ENCODE results near the gene COPS9.

Gene COPS9

DNA sequence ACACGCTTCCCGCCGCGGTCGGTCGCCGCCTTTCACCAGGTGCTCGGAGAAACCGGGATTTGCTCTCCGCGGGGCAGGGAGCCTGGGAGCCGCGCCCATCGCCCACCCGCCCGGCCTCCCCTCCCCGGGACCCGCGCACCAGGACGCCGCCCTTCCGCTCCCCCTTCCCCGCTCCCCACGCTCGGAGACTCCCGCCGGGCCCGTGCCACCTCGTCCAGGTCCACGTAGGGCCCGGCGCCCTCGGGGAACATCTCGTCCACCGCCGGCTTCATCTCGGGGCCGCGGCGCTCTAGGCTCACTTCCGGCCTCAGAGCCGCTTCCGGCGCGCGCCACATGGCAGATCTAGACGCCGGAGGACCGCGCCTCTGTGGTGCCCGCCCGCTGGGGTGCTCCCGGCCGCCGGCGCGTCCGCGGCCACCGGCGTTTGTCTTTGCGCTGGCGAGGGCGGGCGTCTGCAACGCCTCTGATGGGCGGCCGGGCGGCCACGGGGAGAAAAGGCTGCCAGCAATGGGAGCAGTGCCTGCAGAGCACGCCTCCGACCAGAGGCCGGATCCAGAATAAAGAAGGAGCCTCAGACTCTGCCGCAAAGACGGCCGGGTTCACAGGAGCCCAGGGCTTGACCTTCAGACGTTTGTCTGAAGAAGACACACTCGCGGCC lies at the start of gene COPS9:
Gene COPS9, minus strand, starts transcription at position 293 of the 658 bp plus-strand sequence. Its CDS starts 21 bp downstream, at position 272.
- peak; percentile 88 for DNase-seq

DNA sequence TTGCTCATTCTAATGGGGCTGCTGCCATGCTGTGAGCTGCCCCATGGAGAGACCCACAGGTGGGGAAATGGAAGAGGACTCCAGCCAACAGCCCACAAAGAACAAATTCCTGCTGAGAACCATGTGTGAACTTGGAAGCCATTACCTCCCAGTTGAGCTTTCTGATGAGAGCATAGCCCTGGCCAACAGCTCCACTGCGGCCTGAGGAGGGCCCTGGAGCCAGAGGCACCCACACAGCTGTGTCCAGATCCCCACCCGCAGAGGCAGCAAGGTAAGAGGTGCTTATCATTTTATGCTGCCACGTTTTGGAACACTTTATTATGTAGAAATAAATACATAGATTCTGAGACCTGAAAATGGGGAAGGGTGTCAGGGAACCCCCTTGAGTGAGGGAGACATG lies 48.6 kb upstream of the COPS9 start:
- no peak for DNase-seq

DNA sequence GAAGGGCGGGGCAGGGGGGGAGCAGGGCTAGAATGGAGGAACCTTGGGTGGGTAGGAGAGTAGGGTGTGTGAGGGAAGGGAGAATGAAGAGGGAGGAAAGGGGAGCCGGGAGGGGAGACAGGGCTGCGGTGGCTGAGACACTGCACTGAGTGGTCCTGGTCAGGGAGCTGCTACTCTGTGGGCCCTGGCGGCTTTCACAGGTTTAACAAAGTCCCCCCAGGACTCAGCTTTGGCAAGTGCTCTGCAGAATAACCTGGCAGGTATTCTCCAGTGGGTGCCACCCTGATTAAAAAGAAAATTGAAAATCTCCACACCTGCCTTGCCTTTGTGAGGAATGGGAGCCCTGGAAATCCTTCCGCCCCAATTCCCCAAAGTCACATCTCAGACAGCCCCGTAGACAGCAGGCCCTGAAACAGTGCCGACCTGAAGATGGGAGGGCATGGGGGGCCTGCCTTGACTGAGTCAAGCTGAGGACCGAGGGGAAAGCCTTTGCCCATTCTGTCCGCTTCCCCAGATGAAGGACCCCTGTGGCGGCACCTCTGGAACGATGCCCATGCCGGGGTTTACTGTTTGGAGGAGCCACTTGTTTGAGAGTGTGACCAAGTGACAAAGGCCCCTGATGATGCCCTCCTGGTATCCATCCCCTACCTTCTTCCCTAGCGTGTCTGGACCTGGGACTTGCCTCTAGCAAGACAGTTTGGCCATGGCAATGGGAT lies 47.9 kb upstream of the COPS9 start:
- DNase-seq = no peak

DNA sequence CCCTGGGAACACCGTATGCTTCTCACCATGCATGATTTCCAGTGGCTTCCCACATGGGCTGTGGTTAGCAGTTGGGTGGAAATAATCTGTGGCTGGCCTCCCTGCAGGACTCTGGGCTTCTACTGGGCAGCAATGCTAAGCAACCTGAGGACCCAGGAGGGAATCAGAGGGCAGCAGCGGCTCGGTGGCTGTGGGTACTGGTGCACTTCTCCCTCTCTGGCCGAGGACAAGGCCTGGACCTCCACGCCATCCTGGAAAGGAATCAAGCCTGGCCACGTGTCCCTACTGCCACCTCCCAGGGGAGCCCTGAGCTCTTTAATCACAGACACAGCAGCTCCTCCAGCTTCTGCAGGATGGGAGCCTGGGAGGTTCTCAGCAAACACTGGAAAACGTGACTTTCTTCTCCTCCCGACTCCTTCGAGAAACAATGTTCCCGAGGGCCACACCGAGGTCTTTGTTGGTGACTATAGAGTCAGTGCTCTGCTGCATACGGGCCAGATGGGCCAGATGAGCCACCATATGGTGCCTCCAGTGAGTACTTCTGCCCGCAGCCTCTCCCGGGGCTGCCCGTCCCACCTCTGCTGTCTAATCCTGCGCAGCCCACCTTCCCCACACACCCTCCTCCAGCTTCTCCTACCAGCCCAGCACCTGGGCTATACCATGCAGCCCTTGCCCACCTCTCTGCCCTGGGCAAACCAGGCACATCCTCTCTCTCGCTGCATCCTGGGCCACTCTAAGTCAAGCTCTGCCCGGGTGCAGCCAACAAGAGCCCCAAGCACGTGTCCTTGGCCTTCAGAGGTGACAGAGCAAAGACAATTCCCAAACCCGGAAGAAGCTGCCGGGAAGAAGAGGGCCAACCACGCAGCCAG lies 47.1 kb upstream of the COPS9 start:
- no peak for DNase-seq

DNA sequence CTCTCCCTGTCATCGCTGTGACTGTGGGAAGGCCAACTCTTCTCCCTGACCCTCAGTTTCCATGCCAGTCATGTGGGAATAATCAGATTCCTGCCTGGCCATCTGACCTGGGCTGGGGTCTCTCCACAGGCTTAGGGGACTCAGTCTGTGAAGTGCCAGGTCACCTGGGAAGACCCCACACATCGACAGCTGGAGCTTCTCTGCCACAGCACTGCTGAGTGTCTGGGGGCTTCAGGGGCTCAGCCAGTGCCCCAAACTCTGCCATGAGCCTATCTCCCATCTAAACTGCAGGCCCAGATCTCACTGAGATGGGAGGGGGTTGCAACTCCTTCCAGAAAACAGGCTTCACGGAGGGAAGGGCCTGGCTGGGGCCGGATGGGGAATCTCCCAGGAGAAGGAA lies 46.4 kb upstream of the COPS9 start:
- no peak for DNase-seq

DNA sequence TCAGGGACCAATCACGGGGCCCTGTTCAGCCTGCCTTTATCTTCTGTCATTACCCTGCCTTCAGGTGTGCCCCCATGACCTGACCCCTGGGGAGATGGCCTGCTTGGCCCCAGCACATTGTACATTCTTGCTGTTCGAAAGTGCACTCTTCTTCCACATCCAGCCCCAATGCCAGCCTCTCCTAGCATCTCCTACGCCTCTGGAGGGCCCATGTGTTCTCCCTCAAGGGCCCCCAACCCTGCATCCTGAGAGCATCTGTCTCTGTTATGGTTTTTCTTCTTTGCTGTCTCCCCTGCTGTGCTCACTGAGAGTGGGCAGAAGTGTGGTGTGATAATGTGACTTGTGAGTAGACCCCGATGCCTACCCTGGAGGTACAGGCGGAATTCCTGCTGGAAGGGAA lies 45.9 kb upstream of the COPS9 start:
- no peak for DNase-seq

DNA sequence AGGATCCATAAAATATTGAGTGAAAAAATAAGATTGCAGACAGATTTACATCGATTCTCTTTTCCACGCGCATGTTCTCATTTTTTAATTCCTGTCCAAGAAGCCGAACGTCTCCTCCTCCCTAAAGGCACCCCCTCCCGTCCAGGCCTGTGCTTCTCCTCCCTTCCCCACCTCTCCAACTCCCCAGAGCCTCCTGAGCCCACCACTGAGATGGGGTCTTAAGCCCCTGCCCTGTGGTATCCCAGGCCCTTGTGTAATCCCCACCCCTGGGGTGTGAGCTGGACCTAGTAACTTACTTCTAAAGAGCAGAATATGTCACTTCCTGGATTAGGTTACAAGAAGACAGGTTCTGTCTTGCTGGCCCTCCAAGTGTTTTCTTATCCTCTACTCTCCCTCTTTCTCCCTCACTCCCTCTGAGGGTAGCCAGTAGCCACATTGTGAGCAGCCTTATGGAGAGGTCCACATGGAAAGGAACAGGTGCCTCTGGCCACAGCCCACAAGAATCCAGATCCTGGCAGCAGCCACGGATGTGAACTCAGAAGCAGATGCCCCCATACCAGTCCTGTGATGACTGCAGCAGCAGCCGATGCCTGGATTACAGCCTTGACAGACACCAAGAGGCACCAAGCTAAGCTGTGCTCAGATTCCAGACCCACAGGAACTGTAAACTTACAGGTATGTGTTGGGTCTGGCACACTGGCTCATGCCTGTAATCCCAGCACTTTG lies 44.0 kb upstream of the COPS9 start:
- DNase-seq = no peak

DNA sequence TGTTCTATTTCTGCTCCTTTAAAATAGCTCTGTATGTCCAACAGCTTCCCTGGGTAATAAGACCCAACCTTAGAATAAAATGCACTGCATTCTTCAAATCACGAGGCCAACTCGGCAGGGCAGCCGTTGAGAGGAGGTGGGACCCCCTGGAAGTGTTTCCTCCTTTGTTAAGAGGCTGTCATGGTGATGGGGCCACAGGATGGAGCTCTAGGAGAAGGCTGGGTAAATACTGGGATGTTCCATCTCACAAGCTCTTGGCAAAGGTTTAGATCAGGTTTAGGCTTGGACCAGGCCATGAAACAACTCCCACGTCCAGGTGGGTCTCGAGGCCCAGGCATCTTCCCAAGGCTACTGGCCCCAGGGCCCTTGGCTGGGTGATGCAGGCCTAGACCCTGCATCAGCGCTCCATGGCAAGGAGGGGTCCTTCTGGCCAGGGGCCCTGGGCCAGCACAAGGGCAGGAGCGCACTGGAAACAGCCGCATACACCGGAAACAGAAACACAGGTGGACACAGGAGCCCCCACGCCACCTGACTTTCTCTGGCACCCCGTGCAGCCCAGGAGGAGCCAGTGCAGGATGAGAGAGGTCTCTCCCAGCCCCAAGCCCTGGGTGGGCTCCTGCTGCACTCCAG lies 43.2 kb upstream of the COPS9 start:
- DNase-seq = no peak

DNA sequence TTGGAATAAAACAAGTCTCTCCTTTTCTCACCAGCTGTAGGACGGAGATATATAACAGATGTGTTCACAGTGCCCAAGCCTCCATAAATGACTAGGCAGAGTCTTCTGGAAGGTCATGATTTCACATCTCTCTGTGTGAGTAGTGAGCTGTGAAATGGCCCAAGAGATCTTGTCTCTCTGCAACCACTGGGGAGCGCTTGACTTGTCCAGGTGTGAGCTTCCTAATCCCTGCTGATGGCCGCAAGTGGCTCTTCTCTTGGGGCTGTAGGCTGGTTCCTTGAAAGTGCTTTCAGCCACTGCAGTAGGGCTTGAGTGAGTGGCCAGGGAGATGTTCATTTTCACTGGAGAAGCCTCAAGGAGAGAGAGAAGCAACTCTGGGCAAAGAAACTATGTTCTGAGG lies 42.5 kb upstream of the COPS9 start:
- no peak for DNase-seq

DNA sequence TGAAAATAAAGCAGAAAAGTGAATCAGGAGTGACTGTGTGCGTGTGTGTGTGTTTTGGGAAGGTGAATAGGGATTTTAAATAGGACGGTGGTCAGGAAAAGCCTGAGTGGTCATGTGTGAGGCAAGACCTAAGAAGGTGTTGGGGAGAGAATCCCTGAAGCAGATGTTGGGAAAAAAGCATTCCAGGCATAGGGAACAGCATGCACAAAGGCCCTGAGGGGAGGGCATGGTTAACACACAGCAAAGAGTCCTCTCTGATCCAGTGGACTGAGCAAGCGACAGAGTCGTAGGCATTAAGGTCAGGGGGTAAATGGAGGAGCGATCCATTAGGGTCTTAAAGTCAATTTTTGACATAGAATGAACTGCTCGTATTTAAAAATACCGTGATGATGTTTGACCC lies 38.4 kb upstream of the COPS9 start:
- DNase-seq = no peak

DNA sequence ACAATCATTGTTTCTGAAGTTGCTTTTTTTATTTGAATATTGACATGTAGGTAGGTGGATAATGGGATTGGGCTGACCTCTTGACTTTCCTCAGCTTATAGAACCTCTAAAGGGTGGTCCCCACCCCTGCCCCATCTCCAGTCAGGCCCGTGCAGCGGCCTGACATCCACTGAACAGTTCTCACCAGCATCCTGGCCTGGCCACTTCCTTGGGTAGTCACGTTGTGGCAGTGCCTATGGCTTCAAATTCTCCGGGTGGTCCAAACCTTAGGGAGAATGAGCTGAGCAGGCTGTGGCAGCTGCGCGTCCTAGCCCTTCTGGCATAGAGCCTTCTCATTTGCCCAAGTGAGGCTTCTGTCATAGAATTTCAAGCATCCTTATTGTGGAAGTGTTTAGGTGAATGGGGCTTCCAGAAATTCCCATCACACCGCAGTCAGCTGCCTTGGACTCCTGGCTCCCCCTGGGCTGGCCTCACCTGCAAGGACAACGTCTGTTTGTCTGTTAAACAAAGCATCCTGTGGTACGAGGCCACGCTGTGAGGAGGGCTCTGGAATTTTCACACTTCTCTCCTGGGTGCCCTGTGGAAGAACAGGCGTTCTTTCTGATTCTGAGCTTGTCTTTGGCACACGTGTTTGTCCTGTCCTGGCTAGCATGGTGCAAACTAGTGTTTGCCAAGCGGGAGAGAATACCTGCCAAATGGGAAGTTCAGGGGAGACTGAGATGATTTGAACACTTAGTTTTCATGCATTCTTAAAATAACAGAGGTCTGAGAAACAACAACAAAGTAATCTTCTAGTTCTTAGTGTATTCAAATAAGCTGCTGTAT lies 36.2 kb upstream of the COPS9 start:
- DNase-seq = no peak

DNA sequence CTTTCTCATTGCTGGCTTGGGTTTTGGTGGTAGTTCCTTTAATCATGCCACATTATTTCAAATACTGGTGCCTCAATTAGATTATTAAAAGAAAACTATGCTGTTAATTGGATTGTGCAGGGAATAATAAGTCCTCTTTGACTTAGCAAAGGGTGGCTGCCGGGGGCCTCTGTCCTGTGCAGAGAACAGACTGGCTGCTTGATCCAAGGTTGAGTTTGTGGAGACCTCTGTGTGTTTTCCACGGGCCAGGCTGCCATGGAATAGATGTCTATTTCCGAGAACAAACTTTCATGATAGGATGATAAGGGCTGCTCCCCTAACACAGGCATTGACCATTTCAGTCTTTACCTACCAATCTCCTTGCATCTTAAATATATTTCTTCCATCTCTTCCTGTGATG lies 34.8 kb upstream of the COPS9 start:
- no peak for DNase-seq

DNA sequence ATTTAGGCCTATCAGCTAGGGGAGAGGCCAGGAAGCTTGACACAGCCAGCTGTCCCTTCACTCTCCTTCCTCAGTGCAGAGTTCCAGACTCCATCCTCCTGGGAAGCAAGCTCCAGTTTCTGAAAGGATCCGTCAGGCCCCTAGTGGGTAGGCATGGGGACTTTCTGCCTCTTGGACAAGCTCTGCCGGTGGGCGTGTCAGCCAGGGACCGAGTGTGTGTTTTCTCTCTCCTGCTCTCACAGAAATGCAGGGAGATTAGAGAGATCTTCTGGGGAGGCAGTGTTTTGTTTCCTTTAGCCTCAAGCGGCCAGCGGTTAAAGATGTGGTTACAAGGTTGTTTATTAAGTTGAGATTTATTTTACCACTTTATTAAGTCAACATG lies 34.2 kb upstream of the COPS9 start:
- DNase-seq = no peak

DNA sequence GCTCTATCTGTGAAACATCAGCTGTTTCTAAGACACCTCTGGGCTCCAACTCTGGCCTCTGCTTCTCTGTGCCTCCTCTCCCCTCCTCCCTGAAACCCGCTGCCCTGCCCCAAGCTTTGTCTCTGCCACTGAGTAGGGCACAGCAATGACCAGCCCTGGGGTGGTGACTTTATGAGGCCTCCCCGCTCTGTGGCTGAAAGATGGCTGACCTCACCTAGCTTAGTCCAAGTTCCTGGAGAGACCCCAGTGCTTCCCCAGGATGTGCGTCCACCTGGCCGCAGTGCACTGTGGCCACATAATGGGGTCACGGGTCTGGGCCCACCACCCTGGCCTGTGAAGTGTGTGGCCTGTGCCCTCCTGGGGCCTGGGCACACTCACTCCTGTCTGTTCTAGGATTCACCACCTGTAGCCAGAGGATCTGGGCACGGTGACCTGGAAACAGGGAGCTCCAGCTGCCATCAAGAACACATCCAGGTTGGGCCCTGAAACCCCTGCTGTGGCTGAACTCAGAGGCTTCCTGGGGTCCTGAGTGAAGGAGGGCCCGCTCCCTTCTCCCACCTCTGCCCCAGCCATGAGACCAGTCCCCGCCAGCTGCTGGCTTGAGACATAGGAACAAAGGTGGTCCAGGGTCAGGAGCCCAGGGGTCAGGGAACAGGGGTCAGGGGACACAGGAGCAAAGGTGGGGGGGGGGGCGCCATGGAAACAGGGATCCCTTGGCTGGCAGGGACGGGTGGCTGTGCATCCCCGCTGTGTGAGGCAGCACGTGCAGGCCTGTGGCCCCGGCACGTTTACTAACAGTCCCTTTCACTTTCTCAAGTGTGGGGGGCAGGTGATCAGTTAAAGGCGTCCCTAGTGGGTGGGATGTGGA lies 33.6 kb upstream of the COPS9 start:
- DNase-seq = no peak

DNA sequence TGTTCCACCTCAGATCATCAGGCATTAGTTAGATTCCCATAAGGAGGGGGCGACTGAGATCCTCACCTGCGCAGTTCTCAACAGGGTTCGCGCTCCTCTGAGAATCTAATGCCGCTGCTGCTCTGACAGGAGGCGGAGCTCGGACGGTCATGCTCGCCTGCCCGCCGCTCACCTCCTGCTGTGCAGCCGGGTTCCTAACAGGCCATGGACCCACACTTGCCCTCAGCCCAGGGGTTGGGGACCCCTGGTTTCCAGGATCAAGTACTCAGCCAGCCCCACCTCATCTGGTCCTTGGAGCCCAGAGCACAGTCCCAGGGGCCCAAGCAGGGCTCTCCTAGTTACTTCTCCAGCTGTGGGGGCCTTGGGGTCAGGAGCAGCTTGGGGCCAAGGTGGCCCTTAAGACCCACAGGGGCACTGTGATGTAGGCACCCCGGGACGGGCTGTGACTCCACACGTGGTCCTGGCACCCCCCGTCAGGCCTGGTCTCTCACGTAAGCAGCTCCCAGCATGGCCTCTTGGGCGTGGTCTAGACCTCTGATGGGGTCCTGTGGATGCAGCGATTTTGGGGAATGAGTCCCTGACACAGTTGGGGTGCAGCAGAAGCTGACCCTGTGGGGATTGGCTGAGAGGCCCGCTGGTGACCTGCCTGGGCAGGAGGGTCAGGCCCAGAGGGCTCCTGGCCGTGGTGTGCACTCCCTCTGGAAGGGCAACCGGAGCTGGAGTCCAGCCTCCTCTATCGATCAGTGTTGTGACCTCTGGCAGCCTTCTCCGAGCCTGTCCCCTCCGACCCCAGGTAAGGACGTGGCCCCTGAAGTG lies 32.6 kb upstream of the COPS9 start:
- DNase-seq = no peak

DNA sequence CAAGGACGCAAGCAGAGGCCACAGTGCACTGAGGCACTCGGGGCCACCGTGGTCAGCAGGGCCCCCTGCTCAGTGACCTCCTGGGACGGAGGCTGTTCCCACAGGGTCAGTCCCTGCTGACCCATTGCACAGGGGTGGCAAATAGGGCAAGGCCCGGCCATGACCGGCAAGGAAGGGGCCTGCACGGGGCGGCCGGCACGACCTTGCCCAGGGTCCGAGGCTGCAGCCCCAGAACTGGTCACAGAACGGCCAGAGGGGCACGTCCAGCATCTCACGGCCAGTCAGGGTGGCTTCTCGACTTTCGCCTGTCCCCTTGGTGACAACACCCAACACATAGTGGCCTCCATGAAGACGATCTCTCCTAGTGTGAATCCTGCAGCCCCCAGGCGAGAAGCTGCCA lies 31.9 kb upstream of the COPS9 start:
- no peak for DNase-seq

DNA sequence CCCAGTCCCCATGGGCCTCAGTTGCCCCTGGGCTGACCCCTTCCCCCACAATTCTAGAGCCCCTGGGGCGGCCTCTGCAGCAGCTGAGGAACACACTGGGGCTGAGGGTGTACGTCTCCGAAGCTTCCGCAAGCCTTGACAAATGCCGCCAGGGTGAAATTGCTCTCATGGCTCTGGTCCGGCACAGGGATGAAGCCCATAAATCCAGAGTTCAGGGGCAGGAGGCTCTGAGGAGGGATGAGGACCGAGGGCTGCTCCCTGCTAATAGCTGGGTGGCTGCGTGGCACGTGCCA lies 31.4 kb upstream of the COPS9 start:
- no peak for DNase-seq

DNA sequence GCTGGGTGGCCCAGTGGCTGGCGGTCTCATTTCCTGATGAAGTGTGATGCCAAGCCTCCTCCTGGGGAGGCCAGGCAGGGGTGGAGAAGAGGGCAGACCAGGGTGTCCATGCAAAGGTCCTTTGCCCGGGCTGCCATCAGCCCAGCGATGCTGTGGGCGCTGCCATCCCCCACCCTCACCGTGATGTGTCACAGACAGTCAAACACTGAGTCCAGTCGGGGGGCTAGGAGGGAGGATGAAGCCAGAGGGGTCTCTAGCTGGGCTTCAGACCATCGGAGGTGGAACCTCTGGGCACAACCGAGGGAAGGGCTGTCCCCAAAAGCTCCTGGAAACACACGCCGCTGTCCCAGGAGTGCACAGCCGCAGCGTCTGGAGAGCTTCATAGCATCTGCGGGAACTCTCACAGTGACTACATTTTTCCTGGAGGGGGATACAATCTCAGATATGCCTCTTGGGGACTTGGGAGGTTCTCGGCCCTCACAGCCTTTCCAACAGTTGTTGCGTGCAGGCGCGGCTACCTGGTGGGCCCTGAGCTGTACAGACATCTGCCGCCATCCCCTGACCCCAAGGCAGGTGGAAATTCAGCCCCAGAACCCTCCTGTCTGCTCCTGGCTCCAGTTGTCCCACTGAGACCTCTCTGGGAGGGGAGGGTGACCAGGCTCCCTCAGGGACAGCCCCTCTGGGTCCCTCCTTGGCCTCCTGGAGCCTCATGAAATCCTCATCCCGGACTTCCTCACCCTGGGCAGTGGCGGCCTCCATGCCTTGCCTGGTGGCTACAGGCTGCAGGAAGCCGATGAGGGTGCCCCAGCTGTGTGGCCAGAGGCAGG lies 30.9 kb upstream of the COPS9 start:
- no peak for DNase-seq

DNA sequence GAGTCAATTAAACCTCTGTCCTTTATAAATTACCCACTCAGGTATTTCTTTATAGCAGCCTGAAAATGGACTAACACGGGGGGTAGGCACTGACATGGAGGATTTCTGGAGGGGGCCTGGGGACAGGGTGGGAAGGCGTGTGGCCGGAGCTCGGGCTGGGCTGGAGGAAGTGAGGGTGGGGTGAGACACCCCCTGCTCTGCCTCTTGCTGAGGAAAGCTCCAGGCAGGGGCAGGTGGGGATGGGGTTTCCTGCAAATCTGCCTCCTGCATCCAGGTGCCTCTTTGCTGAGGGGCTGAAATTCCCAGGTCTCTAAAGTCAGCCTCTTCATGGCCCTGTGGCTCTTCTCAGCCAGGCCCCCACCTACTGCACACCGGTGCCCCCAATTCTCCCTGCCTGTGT lies 30.1 kb upstream of the COPS9 start:
- DNase-seq = no peak

All from stimulated activated CD4-positive, alpha-beta T cell treated with anti-CD3 and anti-CD28 coated beads, Interleukin-4, amount 100 ng/mL, for 24 hours (primary cell).